ENCODE data around the gene ACO1. TPM values are rescaled to one million over a fixed set of nuclear protein-coding genes. Genes with fewer than 3 reads are reported as not detected.

The ACO1 gene
- total and polyA plus RNA-seq, 9 of the 15 experiments (the other 6 are each of a cell fraction or from before 2014, with no cell fraction given): 0.96 to 29.7 (median 16.9) TPM

DNA sequence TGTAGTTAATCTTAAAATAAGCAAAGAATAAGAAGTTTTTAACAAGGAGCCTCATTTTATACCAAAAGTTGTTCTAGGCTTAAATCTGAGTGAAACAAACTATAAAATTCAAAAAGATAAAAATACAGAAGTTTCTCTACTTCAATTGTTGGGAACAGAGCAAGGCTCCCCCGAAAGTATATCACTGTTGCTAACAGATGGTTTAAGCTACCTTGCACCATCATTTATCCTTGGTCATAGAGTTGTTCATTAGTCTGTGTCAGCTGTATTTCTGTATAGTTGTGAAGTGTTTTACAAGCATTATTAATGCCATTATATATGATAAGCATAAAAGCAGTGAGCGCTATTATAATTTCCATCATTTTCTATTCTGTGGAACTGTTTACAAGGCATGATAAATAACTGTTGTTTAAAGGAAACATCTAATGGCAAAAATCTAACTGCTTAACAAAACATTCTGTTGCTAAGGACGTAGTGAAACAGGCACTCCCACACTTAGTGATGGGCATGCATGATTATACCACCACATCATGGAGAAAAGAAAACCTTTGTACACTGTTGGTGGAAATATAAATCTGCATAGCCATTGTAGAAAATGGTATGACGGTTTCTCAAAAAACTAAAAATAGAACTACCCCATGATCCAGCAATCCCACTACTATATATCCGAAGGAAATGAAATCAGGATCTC is 23.3 kb upstream of the ACO1 start:
- H3K9me3 ChIP-seq (replicated peaks; ENCODE audit: control insufficient read depth, insufficient read depth, low read depth, low read length): no peaks in the 10 kb centered on the region
- ATAC-seq: no peak
- no peaks in the 10 kb centered on the region for H3K79me2 ChIP-seq (ENCODE audit: control insufficient read depth, insufficient read depth, low read length)
- no TSS peak for BruUV-seq (replicated peaks)
- no peak overlapping the region for H3K9ac ChIP-seq (ENCODE audit: insufficient read depth in 1 of 2, low read depth in 2 of 2, low read length in 2 of 2)
- TF ChIP-seq SMARCB1 (IDR thresholded peaks at IDR 0.05; ENCODE audit: insufficient read length, low read depth) (no peak), RFX5 (IDR thresholded peaks at IDR 0.05; ENCODE audit: low read depth, low read length) (no peak), SMAD4 (CRISPR knock-in tag; conservative IDR thresholded peaks at IDR 0.05) (no peak), TEAD4 (IDR thresholded peaks at IDR 0.05; ENCODE audit: low read length) (no peak), TEAD4 (CRISPR knock-in tag; IDR thresholded peaks at IDR 0.05; ENCODE audit: borderline replicate concordance) (no peak), KLF13 (tag; IDR thresholded peaks at IDR 0.05; ENCODE audit: borderline replicate concordance, low read depth) (no peak), CC2D1A (IDR thresholded peaks at IDR 0.05) (no peak), ZFPM2 (CRISPR knock-in tag; IDR thresholded peaks at IDR 0.05) (no peak)
- TF ChIP-seq, protein P1, sequence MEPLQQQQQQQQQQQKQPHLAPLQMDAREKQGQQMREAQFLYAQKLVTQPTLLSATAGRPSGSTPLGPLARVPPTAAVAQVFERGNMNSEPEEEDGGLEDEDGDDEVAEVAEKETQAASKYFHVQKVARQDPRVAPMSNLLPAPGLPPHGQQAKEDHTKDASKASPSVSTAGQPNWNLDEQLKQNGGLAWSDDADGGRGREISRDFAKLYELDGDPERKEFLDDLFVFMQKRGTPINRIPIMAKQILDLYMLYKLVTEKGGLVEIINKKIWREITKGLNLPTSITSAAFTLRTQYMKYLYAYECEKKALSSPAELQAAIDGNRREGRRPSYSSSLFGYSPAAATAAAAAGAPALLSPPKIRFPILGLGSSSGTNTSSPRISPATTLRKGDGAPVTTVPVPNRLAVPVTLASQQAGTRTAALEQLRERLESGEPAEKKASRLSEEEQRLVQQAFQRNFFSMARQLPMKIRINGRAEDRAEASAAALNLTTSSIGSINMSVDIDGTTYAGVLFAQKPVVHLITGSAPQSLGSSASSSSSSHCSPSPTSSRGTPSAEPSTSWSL (CRISPR knock-in tag; IDR thresholded peaks at IDR 0.05; ENCODE audit: borderline replicate concordance): no peak
- TF ChIP-seq, protein P2, sequence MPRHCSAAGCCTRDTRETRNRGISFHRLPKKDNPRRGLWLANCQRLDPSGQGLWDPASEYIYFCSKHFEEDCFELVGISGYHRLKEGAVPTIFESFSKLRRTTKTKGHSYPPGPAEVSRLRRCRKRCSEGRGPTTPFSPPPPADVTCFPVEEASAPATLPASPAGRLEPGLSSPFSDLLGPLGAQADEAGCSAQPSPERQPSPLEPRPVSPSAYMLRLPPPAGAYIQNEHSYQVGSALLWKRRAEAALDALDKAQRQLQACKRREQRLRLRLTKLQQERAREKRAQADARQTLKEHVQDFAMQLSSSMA (CRISPR knock-in tag; IDR thresholded peaks at IDR 0.05): no peak
- TF ChIP-seq, protein P3, sequence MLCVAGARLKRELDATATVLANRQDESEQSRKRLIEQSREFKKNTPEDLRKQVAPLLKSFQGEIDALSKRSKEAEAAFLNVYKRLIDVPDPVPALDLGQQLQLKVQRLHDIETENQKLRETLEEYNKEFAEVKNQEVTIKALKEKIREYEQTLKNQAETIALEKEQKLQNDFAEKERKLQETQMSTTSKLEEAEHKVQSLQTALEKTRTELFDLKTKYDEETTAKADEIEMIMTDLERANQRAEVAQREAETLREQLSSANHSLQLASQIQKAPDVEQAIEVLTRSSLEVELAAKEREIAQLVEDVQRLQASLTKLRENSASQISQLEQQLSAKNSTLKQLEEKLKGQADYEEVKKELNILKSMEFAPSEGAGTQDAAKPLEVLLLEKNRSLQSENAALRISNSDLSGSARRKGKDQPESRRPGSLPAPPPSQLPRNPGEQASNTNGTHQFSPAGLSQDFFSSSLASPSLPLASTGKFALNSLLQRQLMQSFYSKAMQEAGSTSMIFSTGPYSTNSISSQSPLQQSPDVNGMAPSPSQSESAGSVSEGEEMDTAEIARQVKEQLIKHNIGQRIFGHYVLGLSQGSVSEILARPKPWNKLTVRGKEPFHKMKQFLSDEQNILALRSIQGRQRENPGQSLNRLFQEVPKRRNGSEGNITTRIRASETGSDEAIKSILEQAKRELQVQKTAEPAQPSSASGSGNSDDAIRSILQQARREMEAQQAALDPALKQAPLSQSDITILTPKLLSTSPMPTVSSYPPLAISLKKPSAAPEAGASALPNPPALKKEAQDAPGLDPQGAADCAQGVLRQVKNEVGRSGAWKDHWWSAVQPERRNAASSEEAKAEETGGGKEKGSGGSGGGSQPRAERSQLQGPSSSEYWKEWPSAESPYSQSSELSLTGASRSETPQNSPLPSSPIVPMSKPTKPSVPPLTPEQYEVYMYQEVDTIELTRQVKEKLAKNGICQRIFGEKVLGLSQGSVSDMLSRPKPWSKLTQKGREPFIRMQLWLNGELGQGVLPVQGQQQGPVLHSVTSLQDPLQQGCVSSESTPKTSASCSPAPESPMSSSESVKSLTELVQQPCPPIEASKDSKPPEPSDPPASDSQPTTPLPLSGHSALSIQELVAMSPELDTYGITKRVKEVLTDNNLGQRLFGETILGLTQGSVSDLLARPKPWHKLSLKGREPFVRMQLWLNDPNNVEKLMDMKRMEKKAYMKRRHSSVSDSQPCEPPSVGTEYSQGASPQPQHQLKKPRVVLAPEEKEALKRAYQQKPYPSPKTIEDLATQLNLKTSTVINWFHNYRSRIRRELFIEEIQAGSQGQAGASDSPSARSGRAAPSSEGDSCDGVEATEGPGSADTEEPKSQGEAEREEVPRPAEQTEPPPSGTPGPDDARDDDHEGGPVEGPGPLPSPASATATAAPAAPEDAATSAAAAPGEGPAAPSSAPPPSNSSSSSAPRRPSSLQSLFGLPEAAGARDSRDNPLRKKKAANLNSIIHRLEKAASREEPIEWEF (CRISPR knock-in tag; IDR thresholded peaks at IDR 0.05): no peak
- H3K4me3 ChIP-seq: no peak overlapping the region
- H3K27ac ChIP-seq (ENCODE audit: extremely low read depth, low read depth, low read length): no peak overlapping the region
- H4K20me1 ChIP-seq (replicated peaks; ENCODE audit: control insufficient read depth, insufficient read depth, low read length): no peaks in the 10 kb centered on the region
- H3K27me3 ChIP-seq (ENCODE audit: control insufficient read depth in 2 of 2, insufficient read depth in 2 of 2, low read length in 2 of 2): no peaks in the 10 kb centered on the region
- H3K36me3 ChIP-seq (ENCODE audit: control insufficient read depth, insufficient read depth, low read length): no peaks in the 10 kb centered on the region
- no peak overlapping the region for H2AFZ ChIP-seq (ENCODE audit: low read depth, low read length)
- intact Hi-C loops (cut with micrococcal nuclease): no loop called here
- no peaks in the 10 kb centered on the region for H3K4me1 ChIP-seq (replicated peaks in 1 of 2; ENCODE audit: control insufficient read depth in 2 of 2, insufficient read depth in 2 of 2, low read length in 2 of 2)
- in situ Hi-C loops (cut with MboI): no loop called here
- ChIA-PET POLR2A (no interaction called here), CTCF (ENCODE audit: low intra/inter-chr PET ratio) (no interaction called here)
- WGBS (ENCODE audit: insufficient coverage, low coverage, missing lambda C conversion rate): 9% methylated on average over 5 of the region's 5 CpGs
- no peak for DNase-seq (ENCODE audit: extremely low read depth in 1 of 4, low spot score in 3 of 4)
- FAIRE-seq: no peak
- H3K9me1 ChIP-seq (ENCODE audit: control insufficient read depth, insufficient read depth, low read length): no peaks in the 10 kb centered on the region
- H3K4me2 ChIP-seq (ENCODE audit: insufficient read depth, low read length): no peak overlapping the region

Data from K562 (cell line).